ENCODE data around the gene FAF1.

- TF ChIP-seq POLR2A (IDR thresholded peaks at IDR 0.05) (no peak), CTCF (IDR thresholded peaks at IDR 0.05) (no peak)
Measured at GRCh38 chr1:50930965-50931737, 28.9 kb downstream of the FAF1 start.

All from esophagus squamous epithelium (tissue), 4 donors.